HG03159 (cell line): ENCODE measurements around the gene FOXL2.

ENCODE experiments used
- ATAC-seq: cut with Tn5 transposase; IDR thresholded peaks from one replicate; pipeline ENCODE4 v1.9.1; 2021; ENCODE audit warnings: mild to moderate bottlenecking, moderate library complexity; ENCODE audit not compliant: unreplicated experiment

The FOXL2 gene

DNA sequence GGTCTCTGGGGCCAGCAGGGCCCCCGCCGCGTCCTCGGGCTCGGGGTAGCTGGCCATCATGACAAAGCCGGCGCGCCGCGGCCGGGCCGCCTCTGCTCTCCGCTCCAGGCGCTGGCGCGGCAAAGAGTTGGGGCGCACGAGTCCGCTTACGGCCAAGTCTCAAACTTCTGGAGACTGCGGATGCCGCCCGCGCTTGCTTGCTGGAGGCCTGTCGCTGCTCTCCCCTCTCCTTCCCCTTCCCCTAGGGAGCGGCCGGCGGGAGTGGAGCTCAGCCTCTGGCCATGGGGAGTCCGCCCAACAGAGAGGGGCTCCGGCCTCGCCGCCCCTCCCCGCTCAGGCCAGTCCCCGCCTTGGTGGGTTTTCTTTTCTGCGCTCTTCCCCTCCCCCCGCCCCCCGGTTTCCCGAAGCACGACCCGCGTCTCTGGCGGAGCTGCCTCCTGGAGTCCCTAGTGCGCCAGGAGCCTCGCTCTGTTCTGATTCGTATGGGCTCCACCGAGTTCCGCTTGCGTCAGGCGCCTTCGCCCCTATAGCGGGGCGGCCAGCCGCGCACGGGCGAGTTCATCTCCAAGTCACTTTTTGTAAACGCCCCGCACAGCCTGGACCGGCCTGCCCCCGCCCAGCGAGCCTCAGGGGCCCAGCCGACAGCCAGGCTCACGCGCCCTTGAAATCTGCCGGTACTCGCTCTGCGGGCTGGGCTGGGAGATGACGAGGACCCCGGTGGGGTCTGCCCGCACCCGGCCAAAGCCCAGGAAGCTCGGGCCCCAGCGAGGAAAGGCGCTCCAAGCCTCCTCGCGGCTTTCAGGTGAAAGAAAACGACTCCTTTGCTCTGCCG, at the start of gene FOXL2, which contains the start of gene FOXL2NB:
TSS of gene FOXL2 (minus strand) at position 475 of the 832 bp plus-strand sequence. CDS start at position 60, 415 bp downstream.
TSS of gene FOXL2NB (plus strand) at position 555 of the 832 bp plus-strand sequence. CDS start at position 703, 148 bp downstream.
- no peak for ATAC-seq

DNA sequence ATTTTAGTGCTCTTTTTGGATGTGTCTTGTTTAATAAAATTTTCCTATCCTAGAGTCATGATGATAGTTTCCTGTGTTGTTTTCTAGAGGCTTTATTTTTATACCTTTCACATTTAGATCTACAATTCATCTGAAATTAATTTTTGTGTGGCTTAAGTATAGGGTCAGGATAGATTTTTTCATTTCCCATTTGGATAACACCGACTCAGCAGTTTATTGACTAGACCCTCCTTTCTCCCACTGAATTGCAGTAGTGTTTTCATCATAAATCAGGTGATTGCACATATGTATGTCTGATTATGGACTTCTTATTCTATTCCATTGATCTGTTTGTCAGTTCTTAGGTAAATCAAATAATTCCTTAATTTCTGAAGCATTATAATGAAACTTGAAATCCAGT, 48.8 kb upstream of the FOXL2 start:
- no peak for ATAC-seq

DNA sequence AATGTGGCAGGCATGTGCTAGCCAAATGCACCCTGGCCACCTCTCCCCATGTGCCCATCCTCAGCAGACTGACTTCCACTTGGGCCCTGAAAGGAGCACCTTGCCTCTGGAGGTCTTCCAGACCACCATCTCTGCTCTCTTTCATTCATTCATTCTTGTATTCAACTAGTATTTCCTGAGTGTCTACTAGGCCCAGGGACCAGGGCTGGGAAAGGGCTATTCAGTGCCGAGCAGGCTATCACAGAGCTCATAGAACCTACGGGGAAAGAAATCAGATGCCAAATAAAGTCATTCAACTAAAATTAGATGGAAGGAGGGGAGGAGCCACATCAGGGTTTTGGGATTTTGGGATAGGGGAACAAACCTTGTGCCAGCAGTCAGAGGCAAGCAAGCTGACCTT, 40.2 kb upstream of the FOXL2 start:
- ATAC-seq = no peak

DNA sequence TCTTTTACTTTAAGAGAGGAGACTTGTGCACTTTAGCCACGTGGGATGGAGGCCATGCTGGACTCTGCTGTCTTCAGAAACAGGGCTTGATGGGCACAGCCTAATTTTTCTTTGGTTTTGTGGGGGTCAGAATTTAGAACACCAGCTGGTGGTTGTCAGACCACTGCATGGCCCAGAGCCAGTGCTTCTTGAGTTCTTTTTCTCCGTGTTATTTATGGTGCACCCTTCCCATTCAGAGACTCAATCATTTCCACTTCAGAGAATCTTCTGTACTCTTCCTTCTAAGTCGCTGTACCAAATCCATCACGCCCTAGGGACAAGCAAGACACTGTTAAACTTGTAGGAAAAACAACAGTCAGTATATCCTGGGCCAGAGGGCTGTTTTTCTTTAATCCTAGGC, 39.0 kb upstream of the FOXL2 start:
- ATAC-seq = no peak

DNA sequence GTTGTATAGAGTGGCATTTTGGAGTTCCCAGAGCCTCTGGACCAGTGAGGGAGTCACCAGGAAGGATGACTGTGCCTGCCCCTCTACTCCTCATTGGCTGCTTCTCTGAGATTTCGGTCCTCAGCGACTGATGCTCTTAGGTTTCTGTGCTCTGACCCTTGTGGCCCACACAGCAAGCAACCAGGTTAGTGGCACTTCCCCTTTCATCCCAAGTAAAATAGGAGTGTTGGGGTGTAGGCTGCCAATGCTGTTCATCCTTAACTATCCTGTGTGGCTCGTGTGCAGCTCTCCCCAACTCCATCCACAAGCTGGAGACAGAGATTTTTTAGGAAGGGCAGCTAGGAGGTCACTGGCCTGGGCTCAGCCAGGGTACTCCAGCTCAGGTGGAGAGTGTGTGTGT, 37.9 kb upstream of the FOXL2 start:
- no peak for ATAC-seq

DNA sequence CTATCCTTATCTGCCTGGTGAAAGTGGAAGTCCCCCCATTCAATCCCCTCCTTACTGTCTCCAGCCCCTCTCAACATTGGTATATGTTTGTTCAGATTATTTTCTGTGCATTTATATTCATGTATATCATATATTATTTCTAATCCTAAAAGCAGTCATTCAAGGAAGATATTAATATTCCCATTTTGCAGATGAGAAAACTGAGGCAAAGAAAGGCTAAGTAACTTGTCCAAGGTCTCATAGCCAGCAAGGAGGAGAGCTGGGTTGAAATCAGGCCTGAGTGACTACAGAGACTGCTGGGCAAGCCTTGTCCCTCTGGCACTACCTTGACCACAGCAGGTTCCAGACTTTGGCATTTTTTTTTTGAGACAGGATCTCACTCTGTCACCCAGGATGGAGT, 29.1 kb upstream of the FOXL2 start:
- no peak for ATAC-seq

DNA sequence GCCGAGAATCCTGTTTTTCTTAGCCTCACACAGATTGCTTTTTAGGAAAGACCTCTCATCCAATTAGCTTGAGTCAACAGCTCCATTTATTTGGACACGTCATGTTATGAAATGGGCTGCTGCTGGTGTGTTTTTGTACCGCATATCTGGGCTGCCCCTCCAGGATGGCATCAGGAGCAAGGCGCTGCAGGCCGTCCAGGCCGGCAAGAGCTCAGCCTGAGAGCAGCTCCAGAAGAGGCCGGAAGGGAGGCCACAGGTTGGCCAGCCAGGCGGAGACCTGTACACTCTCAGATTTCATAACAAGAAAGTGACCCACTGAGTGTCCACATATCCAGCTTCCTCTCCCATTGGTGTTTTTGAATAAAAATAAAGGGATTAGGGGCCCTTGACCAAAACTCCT, 28.4 kb upstream of the FOXL2 start:
- ATAC-seq = no peak

DNA sequence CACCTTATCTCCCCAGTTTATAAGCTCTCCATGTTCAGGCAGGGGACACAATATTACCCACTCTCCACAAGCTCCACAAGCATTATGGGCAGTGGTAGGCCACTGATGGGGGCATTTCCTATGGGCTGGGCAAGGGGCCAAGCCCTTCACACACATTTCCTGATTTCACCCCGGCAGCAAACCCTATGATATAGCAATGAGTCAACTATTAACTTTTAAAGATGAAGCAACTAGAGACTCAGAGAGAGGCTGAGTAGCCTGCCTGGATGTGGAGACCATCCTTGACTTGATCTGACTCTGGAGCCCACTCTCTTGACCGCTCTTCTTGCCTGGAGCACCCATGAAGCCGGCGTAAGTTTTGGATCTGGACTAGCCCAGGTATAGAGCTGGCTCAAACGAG, 27.5 kb upstream of the FOXL2 start:
- ATAC-seq = no peak

DNA sequence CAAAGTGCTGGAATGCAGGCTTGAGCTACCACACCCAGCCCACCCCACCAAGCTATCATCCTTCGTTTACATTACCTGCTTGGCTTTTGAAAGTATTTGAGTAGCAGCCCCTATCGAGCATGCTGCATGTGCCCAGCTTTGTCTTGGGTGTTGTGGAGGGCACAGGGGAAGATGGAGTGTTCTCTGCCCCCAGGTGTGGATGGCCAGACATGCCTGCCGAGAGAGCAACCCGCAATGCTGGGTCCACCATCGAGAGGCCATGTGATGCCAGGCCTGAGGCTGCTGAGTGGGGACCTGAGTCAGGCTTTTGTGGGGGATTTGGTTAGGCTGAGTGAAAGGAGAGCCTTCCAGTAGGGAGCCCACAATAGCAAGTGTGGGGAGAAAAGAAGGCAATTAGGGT, 26.0 kb upstream of the FOXL2 start:
- no peak for ATAC-seq

DNA sequence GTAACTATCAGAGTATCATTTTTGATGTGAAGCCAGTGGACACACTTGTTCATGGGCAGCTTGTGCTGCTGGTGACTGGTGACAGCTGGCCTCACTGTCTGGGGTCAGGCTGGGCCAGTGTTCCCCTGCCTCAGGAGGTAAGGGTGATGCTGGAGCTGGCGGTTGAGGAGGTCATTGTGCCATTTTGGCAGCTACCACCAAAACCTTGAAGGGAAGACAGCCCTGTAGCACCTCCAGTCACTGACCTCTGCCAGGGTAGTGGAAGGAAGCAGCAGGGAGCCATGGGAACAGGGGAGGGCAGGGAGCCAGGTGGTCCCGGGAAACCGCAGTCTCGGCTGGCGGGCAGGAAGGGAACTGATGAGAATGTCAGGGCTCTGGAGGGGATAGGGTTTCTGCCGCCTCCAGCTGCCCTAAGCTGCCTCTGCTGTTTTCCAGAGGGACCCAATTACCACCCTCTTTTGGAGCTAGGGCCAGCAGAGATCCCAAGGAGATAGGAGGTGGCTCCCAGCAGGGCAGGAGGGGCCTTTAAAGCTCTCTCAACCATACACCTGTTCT, 24.9 kb upstream of the FOXL2 start:
- ATAC-seq = no peak

DNA sequence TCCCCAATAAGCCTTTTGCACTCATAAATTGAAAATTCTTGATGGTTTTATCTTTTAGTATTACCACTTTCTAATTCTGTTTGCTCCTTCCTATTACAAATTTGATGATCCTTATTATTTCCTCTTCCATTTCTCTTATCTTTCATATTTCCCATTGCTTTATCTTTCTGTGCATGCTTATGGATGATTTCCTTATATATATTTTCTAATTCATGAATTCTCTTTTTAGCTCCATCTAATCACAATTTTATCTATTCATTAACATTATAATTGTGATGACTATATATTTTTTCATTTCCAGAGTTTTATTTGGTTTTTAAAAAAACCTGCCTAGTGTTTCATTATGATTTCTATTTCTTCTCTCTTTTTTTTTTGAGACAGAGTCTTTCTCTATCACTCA, 18.0 kb upstream of the FOXL2 start:
- no peak for ATAC-seq

DNA sequence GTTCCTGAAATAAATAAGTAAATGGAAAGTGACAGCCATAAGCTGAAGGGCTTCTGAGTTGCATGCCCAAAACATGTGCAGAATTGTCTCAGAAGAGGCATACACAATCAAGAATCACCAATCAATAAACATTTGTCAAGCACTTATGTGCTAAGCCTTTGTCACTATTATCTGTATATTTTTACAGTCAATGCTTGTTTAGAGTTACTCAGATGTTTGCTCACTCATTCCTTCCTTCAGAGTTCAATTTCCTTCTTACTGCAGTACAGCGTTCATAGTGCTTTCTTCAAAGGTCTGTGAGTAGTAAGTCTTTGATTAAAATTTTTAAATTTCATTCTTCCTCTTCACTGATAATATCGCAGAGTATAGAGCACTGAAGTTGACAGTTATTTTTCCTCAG, 17.3 kb upstream of the FOXL2 start:
- ATAC-seq = no peak

DNA sequence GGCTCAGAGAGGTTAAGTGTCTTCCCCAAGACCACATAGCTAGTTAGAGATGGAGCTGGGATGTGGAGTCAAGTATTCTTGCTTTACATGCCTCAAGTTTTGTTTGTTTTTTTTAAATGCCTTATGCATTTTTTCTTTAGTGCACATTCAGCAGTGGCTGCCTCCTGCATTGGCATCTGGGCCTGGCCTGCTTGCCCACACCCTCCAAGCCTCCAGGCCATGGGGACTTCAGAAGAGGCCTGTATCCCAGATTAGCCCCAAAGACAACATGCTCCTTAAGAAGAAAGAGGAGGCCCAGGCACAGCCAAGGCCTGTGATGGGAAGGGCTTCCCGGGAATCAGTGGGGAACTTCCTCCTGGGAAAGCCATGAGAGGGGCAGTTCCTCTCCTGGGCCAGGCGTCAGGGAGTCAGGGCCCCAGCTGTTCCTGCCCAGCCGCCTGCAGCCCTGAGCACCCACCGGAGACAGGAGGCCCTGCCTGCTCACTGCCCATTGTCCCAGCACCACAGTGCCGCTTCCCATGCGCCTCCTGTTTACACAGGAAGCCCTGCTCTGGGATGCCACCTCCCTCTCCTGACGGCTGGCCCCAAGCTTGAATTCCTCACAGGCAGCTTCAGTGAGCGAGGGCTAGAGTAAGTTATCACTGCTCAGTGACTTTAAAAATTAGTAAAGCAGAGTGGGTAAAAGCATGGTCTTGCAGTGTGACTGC, 16.1 kb upstream of the FOXL2 start:
- no peak for ATAC-seq

DNA sequence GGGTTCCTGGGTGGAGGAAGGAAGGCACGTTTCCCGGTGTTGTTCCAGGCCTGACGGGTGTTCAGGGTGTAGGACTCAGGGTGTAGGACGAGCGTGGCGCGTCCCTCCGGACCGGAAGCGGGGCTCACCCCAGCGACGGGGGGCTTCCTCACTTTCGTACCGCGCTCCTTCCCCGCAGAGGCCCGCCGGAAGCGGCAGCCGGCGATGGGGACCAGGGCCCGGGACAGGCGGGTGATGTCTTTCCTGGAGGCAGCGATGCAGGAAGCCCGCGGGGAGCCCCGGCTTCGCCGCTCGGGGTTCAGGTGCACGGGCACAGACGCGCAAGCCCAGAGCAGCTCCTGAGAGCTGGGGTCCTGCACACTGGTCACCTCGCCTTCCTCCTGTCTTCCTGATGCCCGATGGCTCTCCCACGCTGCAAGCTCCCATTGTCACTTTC, 13.5 kb upstream of the FOXL2 start:
- no peak for ATAC-seq

DNA sequence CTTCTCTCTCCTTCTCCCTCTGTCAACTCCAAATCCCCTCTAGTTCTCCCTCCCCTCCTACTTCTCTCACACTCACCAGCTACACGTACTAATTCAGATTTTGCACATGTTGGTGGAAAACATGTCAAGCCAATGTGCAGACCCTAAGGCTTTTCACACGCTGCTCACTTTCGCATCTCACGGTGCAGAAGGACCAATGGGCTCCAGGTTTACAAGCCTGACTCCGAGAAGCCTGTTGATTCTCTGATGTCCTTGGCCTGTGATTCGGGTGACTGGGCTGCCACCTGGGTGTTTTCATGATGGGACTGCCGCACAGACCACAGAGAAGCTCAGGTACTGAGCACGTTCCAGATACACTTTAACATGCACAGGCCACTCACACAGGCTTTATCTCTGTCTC, 3.8 kb upstream of the FOXL2 start:
- no peak for ATAC-seq

DNA sequence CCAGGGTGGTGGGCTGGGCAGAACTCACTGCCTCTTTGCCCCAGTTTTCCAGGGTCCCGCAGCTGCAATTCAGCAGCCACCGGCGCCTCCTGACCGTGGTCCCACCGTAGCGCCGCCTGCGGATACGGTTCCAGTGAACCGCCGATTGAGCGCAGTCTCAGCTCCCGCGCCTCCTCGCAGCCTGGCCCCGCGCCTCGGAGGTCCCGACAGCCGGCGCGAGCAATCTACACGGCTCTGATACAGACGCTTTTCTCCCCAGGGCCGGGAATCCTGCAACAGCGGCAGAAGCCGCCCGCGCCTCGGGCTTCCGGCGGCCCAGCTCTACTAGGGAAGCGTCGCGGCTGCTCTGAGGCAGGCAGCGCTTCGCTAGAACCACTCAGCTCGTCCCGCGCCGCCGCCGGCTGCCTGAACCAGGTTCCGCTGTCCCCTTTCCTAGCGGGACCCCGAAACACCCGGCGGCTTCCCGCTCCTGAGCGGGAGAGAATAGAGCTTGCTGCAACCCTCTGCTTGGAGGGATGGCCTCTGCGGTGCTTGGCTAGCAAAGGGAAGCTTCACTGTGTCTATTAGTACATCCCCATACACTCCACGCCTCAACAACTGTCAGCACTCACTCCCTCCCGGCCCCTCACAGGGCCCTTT, 3.2 kb upstream of the FOXL2 start:
- no peak for ATAC-seq

DNA sequence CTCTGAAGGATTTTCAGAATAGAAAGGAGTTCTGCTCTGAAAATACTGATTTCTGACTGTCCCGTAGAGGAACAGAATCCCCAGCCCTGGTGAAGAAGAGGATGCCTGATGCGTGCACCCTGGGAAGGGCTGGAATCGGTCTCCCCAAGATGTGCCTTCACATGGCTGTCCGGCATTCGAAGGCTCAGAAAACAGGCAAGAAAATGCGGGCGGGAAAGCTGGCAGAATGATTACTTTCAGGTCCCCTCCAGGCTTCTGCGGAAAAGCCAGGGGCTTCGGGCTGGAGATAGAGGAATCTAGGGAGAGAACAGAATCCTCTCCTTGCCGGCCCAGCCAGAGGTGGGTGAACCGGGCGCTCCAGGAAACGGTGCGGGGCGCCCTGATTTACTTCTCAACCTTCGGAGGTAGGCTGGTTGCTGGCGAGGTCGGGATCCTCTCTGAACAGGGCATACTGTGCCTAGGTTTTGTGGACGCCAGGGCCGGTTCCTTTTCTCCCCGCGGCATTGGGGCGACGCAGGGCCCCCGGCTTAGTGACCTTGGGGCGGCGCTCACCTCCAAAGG, 2.6 kb upstream of the FOXL2 start:
- ATAC-seq = no peak

DNA sequence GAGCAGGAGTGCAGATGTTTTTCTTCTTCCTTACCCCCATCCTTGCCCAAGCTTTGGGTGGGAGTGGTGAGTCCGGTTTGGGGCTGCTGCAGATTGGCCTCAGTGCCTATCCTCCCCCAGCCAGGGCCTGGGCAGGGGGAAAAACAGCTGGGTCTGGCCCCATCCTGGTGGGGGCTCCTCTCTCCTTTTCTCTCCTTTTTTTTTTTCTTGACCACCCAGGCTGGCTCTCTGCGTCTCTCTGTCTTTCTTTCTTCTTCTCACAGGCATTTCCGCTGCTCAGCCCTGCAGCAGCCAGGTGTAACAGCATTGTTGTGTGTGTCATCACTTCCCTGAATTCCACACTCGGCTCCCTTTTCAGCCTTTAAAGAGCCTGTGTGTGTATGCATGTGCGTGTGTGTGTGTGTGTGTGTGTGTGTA, 2.1 kb upstream of the FOXL2 start:
- ATAC-seq = no peak

DNA sequence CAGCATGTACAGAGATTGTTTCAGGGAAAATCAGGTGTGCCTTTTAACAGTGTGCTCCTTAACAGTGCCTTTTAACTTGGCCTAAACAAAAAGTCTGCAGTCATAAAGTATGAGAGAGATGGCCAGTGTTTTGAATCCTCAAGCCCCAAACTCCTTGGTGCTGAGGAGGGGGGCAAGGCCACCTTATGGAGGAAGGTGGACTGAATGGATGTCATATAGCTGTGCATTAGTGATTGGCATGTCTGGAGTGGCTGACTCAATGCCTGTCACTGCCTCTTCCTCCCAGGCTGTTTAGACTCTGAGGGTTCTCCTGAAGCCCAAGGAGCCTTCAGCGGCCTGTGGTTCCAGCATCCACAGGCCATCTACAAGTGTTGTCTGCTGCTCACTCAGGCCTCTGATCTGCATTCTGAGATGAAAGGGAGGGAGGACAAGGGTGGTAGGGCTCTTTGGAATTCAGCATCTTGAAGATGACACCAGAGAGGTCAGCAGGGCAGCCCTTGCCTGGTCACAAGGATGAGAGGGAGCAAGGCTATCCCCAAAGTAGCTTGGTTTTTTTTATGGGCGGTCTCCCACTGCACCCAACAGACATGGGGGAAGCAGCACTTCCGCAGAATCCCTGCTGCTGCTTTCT, 1.5 kb upstream of the FOXL2 start:
- ATAC-seq = no peak

DNA sequence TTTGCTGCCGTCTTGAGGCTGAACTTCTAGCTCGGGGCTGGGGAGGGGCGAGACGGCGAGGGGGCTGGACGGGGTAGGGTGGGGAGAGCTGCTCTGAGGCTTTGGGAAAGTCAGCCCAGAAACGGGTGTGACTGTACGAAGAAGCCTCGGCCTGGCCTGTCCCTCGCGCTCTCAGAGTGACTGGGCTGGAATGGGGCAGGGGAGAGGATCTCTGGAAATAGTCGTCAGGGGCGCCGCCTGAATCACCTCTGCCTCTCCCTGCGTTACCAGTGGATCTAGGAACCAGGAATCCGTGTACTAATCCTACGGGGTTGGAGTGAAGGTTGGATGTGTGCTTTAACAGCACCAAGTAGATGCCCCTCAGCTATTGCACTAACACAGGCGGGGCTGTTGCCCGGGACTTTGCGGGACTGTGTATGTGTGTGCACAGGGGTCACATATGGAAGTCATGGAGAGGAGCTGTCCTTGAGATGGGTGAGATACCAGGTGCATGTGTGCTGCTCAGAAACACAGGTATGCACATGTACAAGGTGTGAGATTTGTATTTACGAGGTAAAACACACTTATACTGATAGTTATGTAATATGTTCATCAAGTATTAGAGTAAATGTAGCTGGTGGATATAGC, 671 bp upstream of the FOXL2 start:
- ATAC-seq = no peak
